Hematopoietic multipotent progenitor cell treated with erythropoietin and hydrocortisone succinate and interleukin-3 and kit ligand, for 15 days (in vitro differentiated cells): ENCODE results near the gene IL10RA.
"Not testable (repeated sequence)": the region's sequence is repeated elsewhere in the genome, so short reads cannot be mapped to it uniquely, and the experiment has no call there.

Source experiments
- DNase-seq: peaks from one replicate; pipeline ENCODE4 v3.0.0-alpha.2; 2015; ENCODE audit warnings: low spot score

The IL10RA gene

GRCh38 chr11:117962826-117963225 lies 23.4 kb upstream of the IL10RA start:
- no peak for DNase-seq

GRCh38 chr11:117966908-117967307 lies 19.3 kb upstream of the IL10RA start:
- no peak for DNase-seq

GRCh38 chr11:117969160-117969991 lies 16.8 kb upstream of the IL10RA start:
- DNase-seq, result no peak

- DNase-seq, result no peak
These were observed 15.7 kb upstream of the IL10RA start for GRCh38 chr11:117970400-117971024.

- no peak for DNase-seq
These were observed 14.2 kb upstream of the IL10RA start for GRCh38 chr11:117972044-117972443.

GRCh38 chr11:117972629-117973502 lies 13.3 kb upstream of the IL10RA start:
- no peak for DNase-seq

GRCh38 chr11:117973503-117973860 lies 12.7 kb upstream of the IL10RA start:
- DNase-seq, result no peak

- no peak for DNase-seq
These were observed 9.7 kb upstream of the IL10RA start for GRCh38 chr11:117976445-117976844.

GRCh38 chr11:117977029-117977428 lies 9.2 kb upstream of the IL10RA start:
- no peak for DNase-seq

- DNase-seq, result not testable (repeated sequence)
These were observed 8.5 kb upstream of the IL10RA start for GRCh38 chr11:117977612-117978264.

GRCh38 chr11:117978291-117978910 lies 7.8 kb upstream of the IL10RA start:
- DNase-seq, result not testable (repeated sequence)

GRCh38 chr11:117978991-117979390 lies 7.2 kb upstream of the IL10RA start:
- no peak for DNase-seq

- DNase-seq, result no peak
These were observed 6.5 kb upstream of the IL10RA start for GRCh38 chr11:117979481-117980211.

- DNase-seq, result no peak
These were observed 5.9 kb upstream of the IL10RA start for GRCh38 chr11:117980280-117980679.

- no peak for DNase-seq
These were observed 5.5 kb upstream of the IL10RA start for GRCh38 chr11:117980720-117981119.

GRCh38 chr11:117983163-117983475 lies 3.1 kb upstream of the IL10RA start:
- no peak for DNase-seq

GRCh38 chr11:117984476-117984875 lies 1.7 kb upstream of the IL10RA start:
- DNase-seq, result no peak

- no peak for DNase-seq
These were observed 884 bp downstream of the IL10RA start for GRCh38 chr11:117986981-117987574.

GRCh38 chr11:117989351-117990102 lies 3.3 kb downstream of the IL10RA start:
- DNase-seq, result no peak

- no peak for DNase-seq
These were observed 5.9 kb downstream of the IL10RA start for GRCh38 chr11:117992136-117992535.
